H9 (cell line): ENCODE data around the gene LSM2. TPM values are rescaled to one million over a fixed set of nuclear protein-coding genes. Genes with fewer than 3 reads are reported as not detected.
"Not testable (repeated sequence)": the region's sequence is repeated elsewhere in the genome, so short reads cannot be mapped to it uniquely, and the experiment has no call there.

Experiments
- DNase-seq: peaks from one replicate; pipeline ENCODE4 v3.0.0-alpha.2; 2017
- H2AFZ ChIP-seq: one replicate; pipeline ENCODE4 v1.6.1; 2013; ENCODE audit warnings: mild to moderate bottlenecking, low read length, control low read depth, moderate library complexity
- H2AK5ac ChIP-seq: 2 replicates; pipeline ENCODE4 v1.6.1; 2013; ENCODE audit warnings: low read length, control low read depth, mixed read lengths; ENCODE audit not compliant: insufficient read length
- H2BK120ac ChIP-seq: one replicate; pipeline ENCODE4 v1.6.1; 2013; ENCODE audit warnings: low read depth, mild to moderate bottlenecking, low read length, control low read depth, inconsistent platforms; ENCODE audit not compliant: poor library complexity, severe bottlenecking
- H2BK12ac ChIP-seq: 2 replicates; pipeline ENCODE4 v1.6.1; 2013; ENCODE audit warnings: low read length, control low read depth, mixed read lengths, low read depth; ENCODE audit not compliant: insufficient read length
- H2BK15ac ChIP-seq: 2 replicates; pipeline ENCODE4 v1.6.1; 2013; ENCODE audit warnings: low read depth, low read length, control low read depth
- H2BK20ac ChIP-seq: one replicate; pipeline ENCODE4 v1.6.1; 2013; ENCODE audit warnings: low read depth, mild to moderate bottlenecking, low read length, control low read depth, inconsistent platforms; ENCODE audit not compliant: poor library complexity, severe bottlenecking
- H2BK5ac ChIP-seq: 2 replicates; pipeline ENCODE4 v1.6.1; 2013; ENCODE audit warnings: low read length, control low read depth, mixed read lengths; ENCODE audit not compliant: insufficient read length
- H3K14ac ChIP-seq: 2 replicates; pipeline ENCODE4 v1.6.1; 2013; ENCODE audit warnings: low read length, control low read depth; ENCODE audit not compliant: insufficient read depth
- H3K18ac ChIP-seq: 2 replicates; pipeline ENCODE4 v1.6.1; 2013; ENCODE audit warnings: low read depth, mild to moderate bottlenecking, mixed read lengths, low read length, control low read depth; ENCODE audit not compliant: insufficient read length
- H3K23ac ChIP-seq: 2 replicates; pipeline ENCODE4 v1.6.1; 2013; ENCODE audit warnings: low read length, control low read depth, mixed read lengths, low read depth; ENCODE audit not compliant: insufficient read length
- H3K23me2 ChIP-seq: 2 replicates; pipeline ENCODE4 v1.6.1; 2013; ENCODE audit warnings: low read depth, mild to moderate bottlenecking, mixed read lengths, low read length, control low read depth; ENCODE audit not compliant: insufficient read length, poor library complexity, severe bottlenecking
- H3K27ac ChIP-seq: 2 replicates; pipeline ENCODE4 v1.5.1; 2013; ENCODE audit warnings: low read length, control low read depth, mixed read lengths, low read depth; ENCODE audit not compliant: insufficient read length
- H3K27me3 ChIP-seq: 2 replicates; pipeline ENCODE4 v1.6.1; 2013; ENCODE audit warnings: low read length, control low read depth, inconsistent platforms; ENCODE audit not compliant: insufficient read depth
- H3K4ac ChIP-seq: 2 replicates; pipeline ENCODE4 v1.6.1; 2013; ENCODE audit warnings: low read depth, mild to moderate bottlenecking, control low read depth, inconsistent platforms, low read length, moderate library complexity
- H3K4me1 ChIP-seq: 2 replicates; pipeline ENCODE4 v1.6.1; 2013; ENCODE audit warnings: low read length, control low read depth, inconsistent platforms; ENCODE audit not compliant: insufficient read depth
- H3K4me2 ChIP-seq: 2 replicates; pipeline ENCODE4 v1.6.1; 2013; ENCODE audit warnings: low read length, control low read depth, mixed read lengths; ENCODE audit not compliant: insufficient read length, insufficient read depth
- H3K56ac ChIP-seq: 2 replicates; pipeline ENCODE4 v1.6.1; 2013; ENCODE audit warnings: low read depth, mild to moderate bottlenecking, mixed read lengths, low read length, control low read depth; ENCODE audit not compliant: insufficient read length
- H3K79me1 ChIP-seq: 2 replicates; pipeline ENCODE4 v1.6.1; 2013; ENCODE audit warnings: low read depth, mild to moderate bottlenecking, moderate library complexity, low read length, control low read depth, inconsistent platforms; ENCODE audit not compliant: insufficient read depth, poor library complexity, severe bottlenecking
- H3K79me2 ChIP-seq: 2 replicates; pipeline ENCODE4 v1.6.1; 2013; ENCODE audit warnings: low read length, control low read depth, inconsistent platforms; ENCODE audit not compliant: insufficient read depth
- H3K9ac ChIP-seq: 2 replicates; pipeline ENCODE4 v1.6.1; 2013; ENCODE audit warnings: low read length, control low read depth, mixed read lengths; ENCODE audit not compliant: insufficient read length; ENCODE audit errors: extremely low read depth
- H3K9me3 ChIP-seq: one replicate; pipeline ENCODE4 v1.6.1; 2013; ENCODE audit warnings: low read depth, low read length, inconsistent platforms; ENCODE audit not compliant: control insufficient read depth
- H3T11ph ChIP-seq: one replicate; pipeline ENCODE4 v1.6.1; 2013; ENCODE audit warnings: mild to moderate bottlenecking, low read length, control low read depth, inconsistent platforms
- H4K20me1 ChIP-seq: one replicate; pipeline ENCODE4 v1.6.1; 2013; ENCODE audit not compliant: control insufficient read depth, insufficient read length, insufficient read depth
- H4K5ac ChIP-seq: 2 replicates; pipeline ENCODE4 v1.6.1; 2013; ENCODE audit warnings: low read depth, mild to moderate bottlenecking, mixed read lengths, low read length, control low read depth; ENCODE audit not compliant: insufficient read length
- H4K8ac ChIP-seq: replicated peaks from 2 replicates; pipeline ENCODE4 v1.6.1; 2013; ENCODE audit warnings: low read length, control low read depth, mixed read lengths, low read depth; ENCODE audit not compliant: insufficient read length
- H4K91ac ChIP-seq: 2 replicates; pipeline ENCODE4 v1.6.1; 2013; ENCODE audit warnings: low read depth, mild to moderate bottlenecking, moderate library complexity, mixed read lengths, low read length, control low read depth; ENCODE audit not compliant: insufficient read length
- H3K27ac Mint-ChIP-seq, 3 experiments: 2 replicates in 2 of 3; 3 replicates in 1 of 3; pipeline ENCODE4 v1.8.0; 2020 to 2021; ENCODE audit warnings: mixed read lengths in 3 of 3, mild to moderate bottlenecking in 1 of 3, moderate library complexity in 1 of 3
- H3K27me3 Mint-ChIP-seq: 2 replicates; pipeline ENCODE4 v1.8.0; 2021; ENCODE audit warnings: low read depth, mild to moderate bottlenecking, moderate library complexity, mixed read lengths
- H3K36me3 Mint-ChIP-seq, 3 experiments: 2 replicates in 2 of 3; 3 replicates in 1 of 3; pipeline ENCODE4 v1.8.0; 2020 to 2021; ENCODE audit warnings: low read depth in 3 of 3, mixed read lengths in 3 of 3; ENCODE audit not compliant: insufficient read depth in 1 of 3
- H3K4me1 Mint-ChIP-seq, 2 experiments: 2 replicates each; pipeline ENCODE4 v1.8.0; 2020; ENCODE audit warnings: mixed read lengths in 2 of 2
- H3K4me3 Mint-ChIP-seq, 2 experiments: 2 replicates in 1 of 2; 3 replicates in 1 of 2; pipeline ENCODE4 v1.8.0; 2020 to 2021; ENCODE audit warnings: mild to moderate bottlenecking in 2 of 2, mixed read lengths in 2 of 2, moderate library complexity in 1 of 2
- H3K9me3 Mint-ChIP-seq, 2 experiments: 2 replicates in 1 of 2; 3 replicates in 1 of 2; pipeline ENCODE4 v1.8.0; 2020; ENCODE audit warnings: mild to moderate bottlenecking in 2 of 2, mixed read lengths in 2 of 2, moderate library complexity in 1 of 2
- WGBS: extraction: QIAGEN DNeasy Blood & Tissue Kit; methylation state at CpG from one replicate; pipeline ENCODE4 v1.1.7; 2013; ENCODE audit warnings: missing lambda C conversion rate, low lambda C conversion rate, mixed read lengths; ENCODE audit not compliant: insufficient read length; ENCODE audit errors: extremely low coverage; 5-methylcytosine and 5-hydroxymethylcytosine counted together
- total RNA-seq: library from RNA; stranded (reverse); gene quantifications from 2 replicates; pipeline ENCODE4 v1.2.1, GENCODE V29; 2021

Gene LSM2
- total RNA-seq, 1 experiment from 2014 or later = 123 TPM

DNA sequence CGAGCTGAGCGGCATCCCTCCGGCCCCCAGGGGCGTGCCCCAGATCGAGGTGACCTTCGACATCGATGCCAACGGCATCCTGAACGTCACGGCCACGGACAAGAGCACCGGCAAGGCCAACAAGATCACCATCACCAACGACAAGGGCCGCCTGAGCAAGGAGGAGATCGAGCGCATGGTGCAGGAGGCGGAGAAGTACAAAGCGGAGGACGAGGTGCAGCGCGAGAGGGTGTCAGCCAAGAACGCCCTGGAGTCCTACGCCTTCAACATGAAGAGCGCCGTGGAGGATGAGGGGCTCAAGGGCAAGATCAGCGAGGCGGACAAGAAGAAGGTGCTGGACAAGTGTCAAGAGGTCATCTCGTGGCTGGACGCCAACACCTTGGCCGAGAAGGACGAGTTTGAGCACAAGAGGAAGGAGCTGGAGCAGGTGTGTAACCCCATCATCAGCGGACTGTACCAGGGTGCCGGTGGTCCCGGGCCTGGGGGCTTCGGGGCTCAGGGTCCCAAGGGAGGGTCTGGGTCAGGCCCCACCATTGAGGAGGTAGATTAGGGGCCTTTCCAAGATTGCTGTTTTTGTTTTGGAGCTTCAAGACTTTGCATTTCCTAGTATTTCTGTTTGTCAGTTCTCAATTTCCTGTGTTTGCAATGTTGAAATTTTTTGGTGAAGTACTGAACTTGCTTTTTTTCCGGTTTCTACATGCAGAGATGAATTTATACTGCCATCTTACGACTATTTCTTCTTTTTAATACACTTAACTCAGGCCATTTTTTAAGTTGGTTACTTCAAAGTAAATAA is 10.6 kb upstream of the LSM2 start:
- not testable (repeated sequence) for H2AK5ac ChIP-seq, H2AFZ ChIP-seq, H2BK20ac ChIP-seq, H4K5ac ChIP-seq, H3K27ac ChIP-seq, H3T11ph ChIP-seq, H3K27ac Mint-ChIP-seq, H3K23ac ChIP-seq, H3K4ac ChIP-seq, H3K14ac ChIP-seq, H2BK5ac ChIP-seq, H3K9ac ChIP-seq, H3K79me1 ChIP-seq, H3K18ac ChIP-seq, H3K79me2 ChIP-seq, H3K4me1 ChIP-seq, H4K8ac ChIP-seq, DNase-seq, H2BK15ac ChIP-seq, H3K9me3 ChIP-seq, H2BK12ac ChIP-seq, H3K9me3 Mint-ChIP-seq, H3K56ac ChIP-seq, H3K27me3 ChIP-seq, H4K91ac ChIP-seq, H2BK120ac ChIP-seq, H3K27me3 Mint-ChIP-seq, H4K20me1 ChIP-seq
- peaks cover 16% of the 10 kb centered on the region for H3K23me2 ChIP-seq
- Mint-ChIP-seq H3K36me3 (peaks cover 3 to 10% (median 6%) of the 10 kb centered on the region in 3 experiments; a peak in 5 of 7 replicates), H3K4me1 (peaks cover 28 to 32% of the 10 kb centered on the region in 2 experiments), H3K4me3 (peak overlapping the region; percentile 38 to 67)
- peak overlapping the region; percentile 28 for H3K4me2 ChIP-seq
- WGBS = no CpG with 5 or more reads among the region's 37 CpGs
